Stimulated activated CD4-positive, alpha-beta T cell treated with anti-CD3 and anti-CD28 coated beads, Interleukin-1b, Interleukin-23, amount 100 ng/mL, for 24 hours (primary cell): Measurements from ENCODE around the gene BSCL2.
"Not testable (repeated sequence)": the region's sequence is repeated elsewhere in the genome, so short reads cannot be mapped to it uniquely, and the experiment has no call there.

ENCODE experiments used
- DNase-seq, 4 experiments: peaks; one replicate each; pipeline ENCODE4 v3.0.0-alpha.2; 2020; ENCODE audit warnings: low read depth in 4 of 4, low spot score in 1 of 4

Gene BSCL2

DNA sequence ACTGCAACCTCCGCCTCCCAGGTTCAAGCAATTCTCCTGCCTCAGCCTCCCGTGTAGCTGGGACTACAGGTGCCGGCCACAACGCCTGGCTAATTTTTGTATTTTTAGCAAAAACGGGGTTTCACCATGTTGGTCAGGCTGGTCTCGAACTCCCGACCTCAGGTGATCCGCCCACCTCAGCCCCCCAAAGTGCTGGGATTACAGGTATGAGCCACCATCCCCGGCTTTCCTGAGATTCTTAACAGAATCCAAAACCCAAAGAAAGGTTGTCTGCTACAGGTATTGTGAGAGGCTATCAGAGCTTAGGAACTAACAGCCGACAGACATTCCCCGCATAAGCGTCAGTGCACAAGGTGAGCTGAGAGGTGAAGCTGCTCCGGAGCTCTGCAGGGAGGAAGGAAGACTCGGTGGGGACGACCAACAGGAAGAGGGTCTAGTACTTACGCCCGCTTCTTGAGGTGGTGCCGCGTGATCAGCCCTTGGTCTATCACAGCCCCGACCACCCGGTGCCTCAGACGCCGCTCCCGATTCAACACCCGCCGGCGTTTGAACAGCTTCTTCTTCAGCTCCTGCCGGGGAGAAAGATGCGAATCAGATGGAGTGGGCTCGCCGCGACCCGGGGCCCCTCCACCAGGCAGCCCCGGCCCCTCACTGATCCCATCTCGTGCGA, 42.7 kb downstream of the BSCL2 start:
- DNase-seq = no peak

DNA sequence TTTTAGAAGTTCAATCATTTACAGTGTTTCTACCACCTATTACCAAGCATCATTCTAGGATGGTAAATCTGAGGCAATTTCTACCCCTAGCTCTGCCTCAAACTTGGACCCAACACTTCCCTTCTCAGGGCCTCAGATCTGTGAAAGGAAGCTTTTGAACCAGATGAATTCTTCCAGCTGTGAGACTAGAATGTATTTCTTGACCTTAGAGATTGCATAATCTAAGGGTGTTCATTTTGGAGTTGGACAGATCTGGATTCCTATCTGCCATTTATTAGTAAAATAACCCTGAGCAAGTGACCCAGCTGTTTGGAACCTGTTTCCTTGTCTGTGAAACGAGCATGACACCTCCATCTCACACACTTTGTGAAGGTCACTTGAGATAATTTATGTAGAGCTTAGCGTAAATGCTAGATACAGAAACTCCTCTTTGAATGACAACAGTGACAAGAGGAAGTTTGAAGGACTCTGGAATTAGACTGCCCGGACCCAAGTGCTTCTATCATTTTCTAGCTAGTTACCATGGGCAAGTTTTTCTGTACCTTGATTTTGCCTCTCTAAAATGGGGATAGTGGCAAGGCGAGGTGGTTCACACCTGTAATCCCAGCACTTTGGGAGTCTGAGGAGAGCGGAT, 50.3 kb downstream of the BSCL2 start:
- DNase-seq = no peak

DNA sequence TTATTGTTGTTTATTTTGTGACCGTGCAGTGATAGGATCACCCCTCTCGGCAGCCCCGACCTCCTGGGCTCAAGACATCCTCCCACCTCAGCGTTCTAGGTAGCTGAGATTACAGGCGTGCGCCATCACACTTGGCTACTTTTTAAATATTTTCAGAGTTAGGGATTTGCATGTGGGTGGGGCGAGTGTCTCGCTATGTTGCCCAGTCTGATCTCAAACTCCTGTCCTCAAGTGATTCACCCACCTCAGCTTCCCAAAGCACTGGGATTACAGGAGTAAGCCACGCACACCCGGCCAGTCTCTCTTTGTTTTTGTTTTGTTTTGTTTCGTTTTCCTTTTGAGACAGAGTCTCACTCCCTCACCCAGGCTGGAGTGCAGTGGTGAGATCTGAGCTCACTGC, 52.9 kb downstream of the BSCL2 start:
- no peak for DNase-seq

DNA sequence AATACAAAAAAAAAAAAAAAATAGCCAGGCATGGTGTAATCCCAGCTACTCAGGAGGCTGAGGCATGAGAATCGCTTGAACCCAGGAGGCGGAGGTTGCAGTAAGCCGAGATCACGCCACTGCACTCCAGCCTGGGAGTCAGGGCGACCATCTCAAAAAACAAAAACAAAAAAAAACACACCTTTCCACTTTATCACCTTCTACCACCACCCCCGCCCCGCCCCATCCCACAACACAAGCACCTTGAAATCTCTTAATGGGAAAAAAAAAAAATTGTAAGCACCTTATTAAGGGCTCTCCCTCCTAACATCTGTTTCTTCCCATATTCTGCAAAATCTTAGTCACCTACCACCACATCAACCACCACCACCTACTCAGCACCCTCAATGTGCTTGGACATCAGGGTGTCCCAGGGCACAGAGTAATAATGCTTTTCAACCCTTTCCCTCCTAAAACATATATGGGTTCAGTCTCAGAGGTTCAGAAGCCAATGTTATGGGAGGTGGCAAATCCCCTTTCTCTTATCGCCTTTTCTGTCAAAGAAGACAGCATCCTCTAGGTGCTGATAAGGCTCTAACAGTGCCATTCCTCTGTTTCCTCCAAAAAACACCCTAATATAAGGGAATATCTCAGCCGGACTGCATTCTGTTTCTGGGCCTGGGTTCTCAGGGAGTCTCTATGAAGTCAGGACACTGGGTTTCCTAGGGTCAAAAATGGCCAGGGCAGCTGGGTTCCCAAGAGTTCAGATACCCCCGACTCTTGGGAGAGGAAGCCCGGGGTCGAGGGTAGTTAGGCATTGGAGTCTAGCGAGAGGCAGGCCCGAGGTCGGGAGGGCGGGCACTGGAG, 54.8 kb downstream of the BSCL2 start:
- no peak for DNase-seq

DNA sequence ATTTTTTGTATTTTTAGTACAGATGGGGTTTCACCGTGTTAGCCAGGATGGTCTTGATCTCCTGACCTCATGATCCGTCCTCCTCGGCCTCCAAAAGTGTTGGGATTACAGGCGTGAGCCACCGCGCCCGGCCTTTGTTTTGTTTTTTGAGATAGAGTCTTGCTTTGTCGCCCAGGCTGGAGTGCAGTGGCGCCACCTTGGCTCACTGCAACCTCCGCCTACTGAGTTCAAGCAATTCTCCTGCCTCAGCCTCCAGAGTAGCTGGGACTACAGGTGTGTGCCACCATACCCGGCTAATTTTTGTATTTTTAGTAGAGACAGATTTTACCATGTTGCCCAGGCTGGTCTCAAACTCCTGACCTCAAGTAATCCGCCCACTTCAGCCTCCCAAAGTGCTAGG, 56.9 kb downstream of the BSCL2 start:
- not testable (repeated sequence) for DNase-seq

DNA sequence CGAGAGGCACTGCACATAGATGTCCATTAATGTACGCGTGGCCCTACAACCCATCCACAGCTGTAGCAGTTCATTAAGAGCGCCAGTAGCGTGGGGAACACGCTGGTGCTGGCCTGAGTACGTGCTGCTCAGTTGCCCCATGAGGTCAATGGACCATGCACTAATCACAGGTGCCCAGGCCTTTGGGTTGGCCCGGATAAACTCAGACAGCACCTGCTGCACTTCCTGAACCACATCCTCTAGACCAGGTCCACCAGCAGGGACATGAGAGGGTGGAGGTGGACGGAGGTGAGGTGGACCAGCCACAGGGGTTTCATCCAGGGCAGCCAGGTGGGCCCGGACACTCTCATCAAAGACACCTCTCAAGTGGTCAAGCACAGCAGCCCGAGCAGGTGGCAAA, 57.7 kb downstream of the BSCL2 start:
- DNase-seq = no peak

DNA sequence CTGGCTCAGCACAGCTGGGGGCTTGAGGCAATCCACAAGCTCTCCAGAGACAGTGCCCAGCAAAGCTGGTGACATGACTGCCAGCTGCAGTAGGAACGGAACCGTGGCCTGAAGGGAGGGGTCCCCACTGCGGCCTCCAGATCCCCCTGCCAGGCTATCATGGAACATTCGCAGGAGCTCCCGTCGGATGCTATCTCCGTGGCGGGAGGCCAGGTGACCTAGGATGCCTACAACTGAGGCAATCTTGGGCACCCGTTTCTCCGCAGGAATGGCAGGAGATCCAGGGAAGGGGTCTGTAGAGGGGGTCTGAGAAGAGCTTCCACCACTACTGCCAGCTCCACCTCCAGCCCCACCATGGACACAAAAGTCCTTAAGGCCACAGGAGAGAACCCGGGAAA, 58.3 kb downstream of the BSCL2 start:
- no peak for DNase-seq

DNA sequence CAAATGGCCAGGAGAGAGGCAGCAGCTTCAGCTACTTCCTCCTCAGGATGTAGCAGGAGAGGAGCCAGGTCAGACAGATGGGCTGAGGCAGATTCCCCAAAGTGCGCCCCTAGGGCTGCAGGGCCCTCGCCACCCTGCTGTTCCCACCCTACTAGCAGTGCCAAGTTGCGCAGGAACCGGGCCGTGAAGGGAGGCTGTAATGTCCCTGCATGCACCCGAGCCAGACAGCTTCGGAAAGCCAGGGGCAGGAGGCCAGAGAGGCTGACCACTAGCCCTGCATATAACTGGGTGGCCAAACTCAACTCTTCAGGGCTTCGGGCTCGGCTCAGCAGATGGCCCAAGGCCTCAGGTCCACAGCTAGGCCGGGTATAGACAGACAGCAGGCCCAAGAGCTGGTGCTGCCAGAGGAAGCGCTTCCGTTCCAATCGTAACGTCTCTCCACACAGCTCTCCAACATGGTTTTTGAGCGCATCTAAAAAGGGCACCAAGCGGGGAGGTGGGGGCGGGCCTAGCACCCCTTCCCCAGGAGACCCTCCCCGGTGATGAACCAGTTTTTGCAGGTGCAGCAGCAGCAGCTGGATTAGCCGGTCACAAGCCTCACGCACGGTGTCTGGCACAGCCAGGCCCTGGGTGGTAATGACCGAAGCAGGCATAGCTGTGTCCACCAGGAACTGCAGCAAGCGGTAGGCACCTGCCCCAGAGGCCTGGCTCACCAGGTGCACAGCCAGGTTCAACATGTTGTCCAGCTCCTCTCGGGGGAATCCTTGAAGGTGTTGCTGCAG, 58.8 kb downstream of the BSCL2 start:
- no peak for DNase-seq

DNA sequence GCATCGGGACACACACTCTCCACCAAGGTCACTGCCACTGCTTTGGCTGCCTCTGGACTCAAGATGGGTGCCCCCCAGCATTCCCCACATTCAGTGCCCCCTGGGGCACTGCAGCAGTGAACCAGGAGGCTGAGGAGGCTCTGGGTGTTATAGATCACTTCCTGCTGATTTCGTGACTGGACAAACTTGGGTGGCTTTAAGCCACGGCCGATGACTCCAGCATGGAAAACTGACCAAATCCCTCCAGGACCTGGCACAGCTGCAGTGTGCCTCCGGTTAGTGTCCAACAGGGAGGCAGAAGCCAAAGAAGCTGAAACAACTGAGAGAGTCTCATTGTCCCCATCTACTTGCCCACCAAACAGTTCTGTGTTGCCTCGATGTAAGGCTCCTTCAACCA, 59.6 kb downstream of the BSCL2 start:
- no peak for DNase-seq

DNA sequence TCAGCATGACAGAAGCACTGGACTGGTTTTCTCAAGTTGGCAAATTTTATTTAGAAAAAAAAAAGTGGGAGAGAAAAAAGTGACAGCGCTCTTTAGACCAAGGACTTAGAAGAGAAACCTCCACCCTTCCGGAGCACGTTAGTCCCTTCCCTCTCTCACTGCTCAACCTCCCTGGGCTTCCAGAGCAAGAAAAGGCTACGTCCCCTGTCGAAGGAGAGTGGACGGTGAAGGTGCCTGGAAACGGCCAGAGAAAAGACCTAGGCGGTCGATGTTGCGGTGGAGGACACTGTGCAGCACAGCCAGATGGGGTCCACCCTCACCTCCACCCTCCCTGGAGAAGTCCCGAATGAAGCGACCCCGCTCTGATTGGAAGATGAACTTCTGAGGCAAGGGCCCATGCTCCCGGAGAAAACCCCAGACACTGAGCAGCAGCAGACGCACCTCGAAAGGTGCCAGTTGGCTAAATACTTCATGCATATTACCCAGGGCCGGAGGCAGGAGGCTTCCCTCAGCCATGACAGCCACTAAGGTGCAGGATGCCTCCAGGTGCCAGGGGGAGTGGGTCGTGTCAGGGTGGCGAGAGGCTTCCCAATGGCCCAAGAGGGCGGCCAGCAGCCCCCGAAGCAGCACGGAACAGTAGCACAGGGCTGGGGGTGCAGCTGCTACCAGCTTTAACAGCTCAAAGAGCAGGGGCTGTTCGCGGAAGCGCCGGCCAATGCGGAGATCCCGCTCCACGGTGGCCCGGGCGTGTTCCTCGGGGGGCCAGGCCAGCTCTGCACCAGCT, 60.2 kb downstream of the BSCL2 start:
- DNase-seq = no peak

DNA sequence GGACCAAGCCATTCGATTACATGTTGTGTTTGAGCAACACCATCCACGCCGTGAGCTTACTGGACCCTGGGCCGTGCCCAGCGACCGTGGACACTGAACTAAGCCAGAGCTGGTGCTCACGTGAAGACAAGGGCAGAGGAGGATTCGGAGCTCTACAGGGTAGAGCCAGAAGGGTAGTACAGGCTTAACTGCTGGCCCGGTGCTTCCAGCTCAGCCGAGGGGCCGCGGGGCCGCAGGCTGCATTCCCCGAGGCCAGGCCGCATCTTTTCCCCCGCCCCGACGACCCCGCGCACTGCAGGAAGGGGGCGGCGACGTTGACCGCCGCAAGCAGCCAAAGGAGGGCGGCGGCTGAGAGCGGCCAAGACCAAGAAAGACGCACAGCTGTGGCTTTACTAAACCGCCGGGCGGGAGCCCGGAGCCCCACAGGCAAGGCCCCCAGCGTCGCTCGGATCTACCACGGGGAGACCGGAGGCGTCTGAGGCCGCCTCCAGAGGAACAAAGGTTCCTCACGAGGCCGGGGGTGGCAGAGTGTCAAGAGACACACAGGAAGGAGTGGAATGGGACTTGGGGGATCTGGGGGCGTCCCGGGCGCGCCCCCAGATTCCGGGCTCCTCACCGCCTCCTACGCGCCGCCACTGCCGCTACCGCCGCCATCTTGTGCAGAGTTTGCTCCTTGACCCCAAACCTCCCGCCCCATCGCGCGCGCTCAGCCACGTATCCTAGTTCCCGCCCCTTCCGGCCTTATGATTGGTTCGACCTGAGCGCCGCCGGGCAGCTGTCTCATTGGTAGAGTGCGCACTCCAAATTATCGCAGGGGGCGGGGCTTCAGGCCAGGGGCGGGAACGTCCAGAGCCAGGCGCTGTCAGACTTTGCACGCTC, 61.0 kb downstream of the BSCL2 start, which contains the start of gene GANAB:
Gene GANAB (minus strand): TSS at position 668 of the 879 bp plus-strand sequence. CDS start 14 bp downstream, at position 654.
- DNase-seq = peak; percentile 99 to 100 (median 99)

DNA sequence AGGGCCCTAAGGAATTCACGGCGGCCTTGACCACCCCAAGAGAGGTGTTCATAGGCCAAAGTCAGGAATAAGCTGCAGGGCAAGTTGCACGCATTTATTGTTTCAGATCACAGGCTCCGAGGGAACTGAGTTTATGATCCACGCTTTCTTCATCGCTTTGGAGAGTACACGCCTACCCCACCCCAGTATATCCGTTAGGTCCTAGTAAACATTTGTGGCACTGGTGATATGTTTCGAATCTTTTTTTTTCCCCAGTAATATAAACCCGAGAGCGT, 61.6 kb downstream of the BSCL2 start:
- no peak for DNase-seq

DNA sequence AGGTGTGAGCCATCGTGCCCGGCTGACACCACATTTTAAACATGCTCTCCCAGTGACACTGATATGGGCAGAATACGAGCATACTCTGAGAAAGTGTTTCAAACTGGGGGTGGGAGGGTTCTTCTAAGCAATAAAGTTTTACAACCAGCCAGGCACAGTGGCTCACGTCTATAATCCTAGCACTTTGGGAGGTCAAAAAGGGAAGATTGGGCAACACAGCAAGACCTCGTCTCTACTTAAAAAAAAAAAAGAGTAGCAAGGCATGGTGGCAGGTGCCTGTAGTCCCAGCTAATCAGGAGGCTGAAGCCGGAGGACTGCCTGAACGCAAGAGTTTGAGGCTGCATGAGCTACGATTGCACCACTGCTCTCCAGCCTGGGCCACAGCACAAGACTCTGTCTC, 63.0 kb downstream of the BSCL2 start:
- no peak for DNase-seq
